HuH-7 (cell line): ENCODE results near the gene ATG7.
"Not testable (repeated sequence)": the region's sequence is repeated elsewhere in the genome, so short reads cannot be mapped to it uniquely, and the experiment has no call there.

Experiments
- DNase-seq: peaks from one replicate; pipeline ENCODE4 v3.0.0; 2011; ENCODE audit warnings: low spot score

The ATG7 gene

DNA sequence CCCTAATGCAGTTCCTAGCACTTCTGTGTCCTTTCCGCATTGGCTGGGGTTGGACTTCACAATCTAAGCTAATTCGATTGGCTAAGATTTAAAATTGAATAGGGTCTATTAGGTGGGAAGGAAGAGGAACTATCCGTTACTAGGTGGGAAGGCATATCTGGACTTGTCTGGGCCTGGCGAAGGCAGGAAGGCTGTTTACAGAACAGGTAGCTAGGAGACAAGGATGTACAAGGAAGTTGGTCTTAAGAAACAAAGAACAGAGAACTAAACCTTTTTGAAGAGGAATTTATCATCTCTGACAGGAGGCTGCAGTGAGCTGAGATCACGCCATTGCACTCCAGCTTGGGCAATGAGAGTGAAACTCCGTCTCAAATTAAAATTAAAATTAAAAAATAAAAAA lies 17.3 kb upstream of the ATG7 start:
- no peak for DNase-seq

DNA sequence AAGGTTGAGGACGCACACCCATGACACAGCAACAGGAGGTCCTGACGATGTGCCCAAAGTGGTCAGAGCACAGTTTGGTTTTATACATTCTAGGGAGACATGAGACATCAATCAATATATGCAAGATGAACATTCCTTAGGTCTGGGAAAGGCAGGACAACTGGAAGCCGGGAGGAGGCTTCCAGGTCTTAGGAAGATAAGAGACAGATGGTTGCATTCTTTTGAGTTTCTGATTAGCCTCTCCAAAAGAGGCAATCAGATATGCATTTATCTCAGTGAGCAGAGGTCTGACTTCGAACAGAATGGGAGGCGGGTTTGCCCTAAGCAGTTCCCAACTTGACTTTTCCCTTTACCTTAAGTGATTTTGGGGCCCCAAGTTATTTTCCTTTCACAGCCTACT lies 16.7 kb upstream of the ATG7 start:
- DNase-seq = not testable (repeated sequence)

- DNase-seq = no peak
These were observed 13.2 kb upstream of the ATG7 start for GRCh38 chr3:11258958-11259357.

GRCh38 chr3:11260460-11260859 lies 11.7 kb upstream of the ATG7 start:
- DNase-seq = no peak

DNA sequence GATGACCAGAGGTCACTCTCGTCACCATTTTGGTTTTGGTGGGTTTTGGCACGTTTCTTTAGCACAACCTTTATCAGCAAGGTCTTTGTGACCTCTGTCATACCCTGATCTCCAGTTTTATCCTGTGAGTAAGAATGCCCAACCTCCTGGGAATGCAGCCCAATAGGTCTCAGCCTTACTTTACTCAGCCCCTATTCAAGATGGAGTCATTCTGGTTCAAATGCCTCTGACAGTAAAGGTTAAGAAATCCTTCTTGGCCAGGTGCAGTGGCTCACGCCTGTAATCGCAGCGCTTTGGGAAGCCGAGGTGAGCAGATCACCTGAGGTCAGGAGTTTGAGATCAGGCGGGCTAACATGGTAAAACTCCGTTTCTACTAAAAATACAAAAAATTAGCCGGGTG lies 3.2 kb upstream of the ATG7 start:
- no peak for DNase-seq

DNA sequence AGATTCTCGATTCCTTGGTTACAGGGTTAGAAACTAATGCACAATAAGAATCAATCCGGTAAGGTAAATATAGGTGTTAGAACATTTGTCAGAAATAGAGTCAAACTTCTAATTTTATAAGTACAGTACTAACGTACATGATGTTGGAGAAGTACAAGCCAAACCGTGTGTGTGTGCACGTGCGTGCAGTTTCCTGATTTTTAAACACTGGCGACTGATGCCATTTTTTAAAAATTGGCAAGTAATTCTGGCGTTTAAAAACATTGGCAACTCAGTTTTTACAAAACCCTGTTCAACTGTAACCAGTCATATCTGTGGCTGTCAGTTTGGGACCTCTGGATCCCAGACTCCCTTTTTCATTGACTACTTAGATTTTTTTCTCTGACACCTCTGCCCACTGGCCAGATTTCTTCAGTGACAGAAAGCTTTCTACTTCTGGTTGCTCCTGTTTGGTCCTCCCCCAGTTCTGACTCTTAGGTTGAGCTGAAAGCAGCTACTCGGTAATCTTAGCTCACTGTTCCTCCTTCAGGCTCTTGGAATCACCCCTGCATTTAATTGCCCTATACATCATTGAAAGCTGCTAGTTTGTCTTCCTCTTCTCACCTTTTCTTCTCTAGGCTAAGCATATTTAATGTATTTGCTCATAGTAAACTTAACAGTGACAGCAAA lies 843 bp downstream of the ATG7 start:
- DNase-seq = no peak

DNA sequence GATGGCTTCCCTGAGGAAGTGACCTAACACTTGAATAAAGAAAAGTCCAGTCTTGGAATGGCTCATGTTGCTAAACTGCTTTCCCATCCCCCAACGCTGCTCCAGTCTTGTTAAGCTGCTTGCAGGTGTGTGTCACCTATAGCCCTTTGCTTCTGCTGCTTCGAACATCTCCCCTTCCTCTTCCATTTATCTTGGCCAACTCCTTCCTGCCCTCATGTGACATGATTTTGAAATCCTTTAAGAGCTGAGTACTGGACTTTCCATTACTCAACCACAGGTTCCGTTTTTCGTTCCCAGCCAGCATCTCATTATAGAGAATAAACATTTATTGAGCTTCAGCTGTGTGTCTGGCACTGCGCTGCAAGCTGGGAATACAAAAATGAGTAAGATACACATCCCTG lies 1.7 kb downstream of the ATG7 start:
- DNase-seq = no peak

DNA sequence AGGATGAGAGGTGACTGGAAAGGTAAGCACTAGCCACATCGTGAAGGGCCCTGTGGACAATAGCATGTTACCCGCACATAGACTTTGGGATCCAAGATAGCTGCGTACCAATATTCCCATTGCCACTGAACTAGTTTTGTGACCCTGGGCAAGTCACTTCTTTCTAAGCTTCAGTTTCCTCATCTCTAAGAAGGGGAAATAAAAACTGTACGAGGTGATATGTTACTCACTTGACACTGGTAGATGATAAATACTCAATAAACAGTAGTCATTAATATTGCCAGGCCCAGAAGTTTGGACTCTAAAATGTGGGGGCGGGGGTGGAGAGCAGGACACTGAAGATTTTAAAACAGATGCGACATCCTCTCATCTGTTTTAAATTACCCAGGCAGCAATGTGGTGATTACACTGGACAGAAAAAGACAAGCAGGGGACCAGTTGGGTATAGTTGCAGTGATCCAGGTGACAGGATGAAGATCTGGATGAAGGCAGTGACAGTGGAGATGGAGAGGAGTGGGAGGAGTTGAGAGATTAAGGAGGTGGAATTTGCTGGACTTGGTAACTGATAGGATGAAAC lies 2.5 kb downstream of the ATG7 start:
- DNase-seq = no peak

GRCh38 chr3:11275926-11276325 lies 3.7 kb downstream of the ATG7 start:
- DNase-seq = no peak

- DNase-seq = no peak
These were observed 4.7 kb downstream of the ATG7 start for GRCh38 chr3:11276901-11277300.

DNA sequence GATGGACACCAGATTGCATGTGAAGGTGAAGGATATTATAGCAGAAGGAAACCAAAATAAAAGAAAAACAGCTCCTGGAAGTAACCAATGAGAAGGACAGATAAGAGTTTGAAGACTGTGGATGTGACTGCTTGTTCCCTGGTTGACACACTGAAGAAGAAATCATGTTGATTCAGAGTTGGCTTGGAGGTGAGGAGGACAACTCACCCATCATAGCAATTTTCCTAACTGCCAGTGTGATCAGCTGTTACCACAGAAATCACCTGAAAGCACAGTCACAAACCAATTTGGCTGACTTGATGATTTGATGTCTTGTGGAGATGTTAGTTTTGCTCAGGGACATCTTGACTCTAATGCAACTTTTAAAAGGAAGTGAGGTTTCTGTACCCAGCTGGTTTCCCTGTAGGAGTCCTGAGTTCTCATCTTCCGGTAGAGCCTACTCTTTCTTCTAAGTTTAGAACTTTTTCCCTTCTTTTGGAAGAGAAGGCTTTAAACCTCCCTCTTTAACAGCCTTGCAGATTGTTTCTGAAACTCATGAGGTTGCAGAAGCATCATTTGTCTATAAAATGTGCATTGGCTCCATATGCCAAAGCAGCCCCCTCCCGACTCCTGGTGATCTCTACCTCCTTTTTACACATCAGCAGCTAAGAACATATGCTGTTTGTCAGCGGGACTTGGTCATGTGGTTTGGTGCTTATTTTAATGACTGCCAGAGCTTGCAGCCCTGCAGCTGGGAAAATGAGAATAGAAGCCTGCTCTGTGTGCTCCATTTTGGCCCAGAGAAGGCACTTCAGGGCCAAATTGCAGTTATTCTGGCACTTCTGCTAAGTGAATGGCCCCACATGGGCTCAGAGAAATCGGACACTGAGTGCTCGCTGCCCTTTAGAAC lies 10.3 kb downstream of the ATG7 start:
- DNase-seq = no peak

GRCh38 chr3:11283139-11283475 lies 10.9 kb downstream of the ATG7 start:
- DNase-seq = no peak

DNA sequence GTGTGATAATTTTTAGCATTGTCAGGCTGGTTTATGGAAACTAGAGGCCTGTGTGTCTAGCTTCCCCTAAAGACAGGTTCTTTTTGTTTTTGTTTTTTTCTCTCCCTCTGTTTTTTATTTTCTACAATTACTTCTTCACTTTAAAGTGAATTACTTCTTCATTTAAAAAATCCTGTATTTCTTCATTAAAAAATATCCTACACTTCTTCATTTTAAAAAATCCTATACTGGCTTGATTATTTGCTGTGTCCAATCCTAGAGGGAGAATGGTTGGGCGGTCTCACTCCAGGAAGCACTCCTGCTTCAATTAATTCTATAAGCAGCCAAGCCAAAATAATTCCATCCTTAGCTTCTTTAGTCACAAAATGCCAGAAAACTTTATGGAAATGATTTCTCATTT lies 11.8 kb downstream of the ATG7 start:
- DNase-seq = no peak

DNA sequence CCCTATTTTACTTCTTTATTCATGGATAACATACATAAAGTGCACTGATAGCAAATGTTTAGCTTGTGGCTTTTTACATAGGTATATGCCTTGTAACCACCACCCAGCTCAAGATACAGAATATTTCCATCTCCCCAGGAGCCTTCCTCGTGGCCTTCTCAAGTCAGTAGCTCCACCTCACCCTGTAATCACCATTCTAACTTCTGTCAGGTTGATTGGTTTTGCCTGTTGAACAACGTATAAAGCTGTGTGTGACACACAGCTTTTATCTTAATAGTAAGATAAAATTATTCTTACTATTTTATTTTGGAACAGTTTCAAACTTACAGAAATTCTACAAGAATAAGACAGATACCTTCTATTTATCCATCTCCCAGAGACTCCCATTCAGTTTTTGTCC lies 13.3 kb downstream of the ATG7 start:
- DNase-seq = no peak

- DNase-seq = no peak
These were observed 15.2 kb downstream of the ATG7 start for GRCh38 chr3:11287404-11287803.

- no peak for DNase-seq
These were observed 15.9 kb downstream of the ATG7 start for GRCh38 chr3:11288021-11288491.

DNA sequence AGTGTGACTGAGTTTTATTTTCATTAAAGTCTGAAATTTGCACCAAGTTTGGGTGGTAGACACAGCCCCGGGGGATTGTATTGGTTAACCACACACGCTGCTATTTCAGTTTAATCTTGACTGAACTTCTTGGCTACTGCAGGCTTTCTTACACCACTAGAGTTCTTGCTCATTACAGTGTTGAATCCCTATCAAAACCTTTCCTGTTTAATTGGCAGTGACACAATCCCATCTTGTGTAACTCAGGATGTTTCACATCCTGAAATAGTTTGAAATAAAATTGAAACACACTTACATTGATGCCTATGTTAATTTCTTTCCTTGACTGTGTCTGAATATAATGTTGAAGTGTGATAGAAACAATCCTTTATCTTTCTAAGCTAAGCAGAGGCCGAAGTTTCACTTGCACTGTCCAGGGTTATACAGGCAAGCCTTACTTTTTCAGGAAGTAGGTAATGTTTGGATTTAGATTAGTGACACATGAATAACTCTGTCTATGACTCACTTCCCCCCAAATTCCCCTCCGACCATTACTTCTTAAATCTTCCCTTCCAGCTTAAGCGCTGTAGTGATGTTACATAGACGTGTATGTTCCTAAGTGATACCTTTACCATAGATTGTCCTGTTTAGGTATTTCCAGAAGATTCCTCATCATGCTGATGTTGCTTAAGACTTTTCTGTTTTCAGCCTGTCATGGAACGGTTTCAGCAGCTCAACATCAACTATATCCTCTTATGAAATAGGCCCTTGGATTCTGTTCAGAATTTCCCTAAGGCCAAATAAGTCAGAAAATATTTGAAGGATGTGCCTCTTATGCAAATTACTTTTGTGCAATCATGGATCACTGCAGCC lies 16.8 kb downstream of the ATG7 start:
- DNase-seq = no peak

DNA sequence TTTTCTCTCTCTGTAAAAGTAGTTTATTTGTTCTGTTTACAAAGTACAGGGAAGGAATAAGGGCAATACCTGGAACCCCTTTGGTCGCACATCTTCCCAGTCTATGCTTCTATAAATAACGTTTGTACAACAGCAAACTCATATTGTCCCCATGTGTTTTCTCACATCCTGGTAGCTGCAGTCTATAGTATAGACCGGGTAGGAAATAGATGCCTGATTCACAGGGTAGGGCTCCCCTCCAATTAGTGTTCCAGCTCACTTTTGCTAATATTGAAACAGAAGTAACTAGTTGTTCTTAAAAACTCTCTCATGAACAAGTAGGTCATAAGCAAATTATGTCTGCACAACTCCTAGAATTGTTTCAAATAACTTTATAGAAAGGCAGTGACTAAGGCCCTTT lies 17.7 kb downstream of the ATG7 start:
- DNase-seq = no peak

- DNase-seq = no peak
These were observed 18.8 kb downstream of the ATG7 start for GRCh38 chr3:11290743-11291680.

- DNase-seq = no peak
These were observed 19.6 kb downstream of the ATG7 start for GRCh38 chr3:11291808-11292207.

DNA sequence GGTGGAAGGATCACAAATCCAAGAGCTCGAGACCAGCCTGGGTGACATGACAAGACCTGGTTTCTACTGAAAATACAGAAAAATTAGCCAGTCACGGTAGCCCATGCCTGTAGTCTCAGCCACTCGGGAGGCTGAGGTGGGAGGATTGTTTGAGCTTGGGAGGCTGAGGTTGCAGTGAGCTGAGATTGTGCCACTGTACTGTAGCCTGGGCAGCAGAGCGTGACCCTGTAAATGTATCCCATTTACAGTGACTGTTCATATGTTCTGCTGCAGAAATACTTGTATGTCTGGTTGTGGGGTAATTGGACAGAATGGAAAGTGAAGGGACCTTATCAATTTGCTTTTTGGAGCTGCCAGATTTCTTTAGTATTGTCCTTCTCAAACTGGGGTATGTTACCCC lies 24.9 kb downstream of the ATG7 start:
- DNase-seq = no peak
